T-cell (primary cell): ENCODE measurements around the gene JOSD1. TPM values are rescaled to one million over a fixed set of nuclear protein-coding genes. Genes with fewer than 3 reads are reported as not detected.

Source experiments
- ATAC-seq, 4 experiments: fragments of 200-7000 bp in 3 of 4; fragments of 150-1000 bp in 1 of 4; cut with Tn5 transposase; replicated peaks in 1 of 4; 1 replicate in 3 of 4; 2 replicates in 1 of 4; pipeline ENCODE4 v1.10.0; 2021; ENCODE audit warnings: moderate library complexity in 3 of 4, mild to moderate bottlenecking in 2 of 4, moderate number of reproducible peaks in 1 of 4
- CTCF ChIA-PET, 2 donors: fragments of 300-600 bp; sonication (Branson Sonifier 250); formaldehyde crosslinking; loops; one replicate each; lab custom pipeline; 2022; ENCODE audit warnings: antibody characterized with exemption in 2 of 2; lab: Charles Lee
- POLR2A ChIA-PET, 2 donors: fragments of 300-600 bp; sonication (Branson Sonifier 250); formaldehyde crosslinking; loops; one replicate each; lab custom pipeline; 2022; ENCODE audit warnings: antibody characterized with exemption in 2 of 2; lab: Charles Lee
- DNase-seq, 35 experiments: peaks; one replicate each; pipeline versions ENCODE4 v3.0.0 to v3.0.0-alpha.2; 2013 to 2023
- H3K27ac ChIP-seq: one replicate; pipeline ENCODE4 v1.5.1; 2013; ENCODE audit warnings: low read length
- H3K27me3 ChIP-seq, 2 experiments: replicated peaks in 1 of 2; 1 replicate in 1 of 2; 2 replicates in 1 of 2; pipeline versions ENCODE4 v1.6.1 to v1.7.0; 2013; ENCODE audit warnings: low read length in 1 of 2, mixed read lengths in 1 of 2; ENCODE audit not compliant: control insufficient read depth in 2 of 2, insufficient read depth in 2 of 2; ENCODE audit errors: extremely low read depth in 1 of 2
- H3K36me3 ChIP-seq, 2 donors: 1 replicate in 1 of 2; 2 replicates in 1 of 2; pipeline versions ENCODE4 v1.6.1 to v1.7.0; 2013; ENCODE audit warnings: low read length in 1 of 2; ENCODE audit not compliant: control insufficient read depth in 2 of 2, insufficient read depth in 1 of 2; ENCODE audit errors: extremely low read depth in 1 of 2
- H3K4me1 ChIP-seq, 2 experiments: 1 replicate in 1 of 2; 2 replicates in 1 of 2; pipeline versions ENCODE4 v1.6.1 to v1.7.0; 2013; ENCODE audit warnings: low read length in 2 of 2, mixed read lengths in 1 of 2; ENCODE audit not compliant: insufficient read depth in 2 of 2, control insufficient read depth in 1 of 2; ENCODE audit errors: extremely low read depth in 1 of 2
- H3K4me3 ChIP-seq, 2 donors: 1 replicate in 1 of 2; 2 replicates in 1 of 2; pipeline versions ENCODE4 v1.5.1 to v1.7.0; 2013; ENCODE audit warnings: mild to moderate bottlenecking in 2 of 2, low read length in 1 of 2, moderate library complexity in 1 of 2; ENCODE audit not compliant: control insufficient read depth in 1 of 2; ENCODE audit errors: extremely low read depth in 1 of 2
- H3K9me3 ChIP-seq: 2 replicates; pipeline ENCODE4 v1.7.0; 2013
- H3K27ac Mint-ChIP-seq, 2 donors: one replicate each; pipeline ENCODE4 v1.8.0; 2020 to 2021; ENCODE audit warnings: mild to moderate bottlenecking in 2 of 2, mixed read lengths in 2 of 2
- H3K27me3 Mint-ChIP-seq, 2 donors: one replicate each; pipeline ENCODE4 v1.8.0; 2021 to 2022; ENCODE audit warnings: mixed read lengths in 2 of 2
- H3K36me3 Mint-ChIP-seq: one replicate; pipeline ENCODE4 v1.8.0; 2021; ENCODE audit warnings: mixed read lengths
- H3K4me1 Mint-ChIP-seq, 3 donors: one replicate each; pipeline ENCODE4 v1.8.0; 2020 to 2022; ENCODE audit warnings: mixed read lengths in 3 of 3, mild to moderate bottlenecking in 1 of 3
- H3K4me3 Mint-ChIP-seq, 3 donors: one replicate each; pipeline ENCODE4 v1.8.0; 2020 to 2022; ENCODE audit warnings: mild to moderate bottlenecking in 3 of 3, mixed read lengths in 3 of 3, moderate library complexity in 3 of 3
- H3K9me3 Mint-ChIP-seq, 3 donors: one replicate each; pipeline ENCODE4 v1.8.0; 2020 to 2022; ENCODE audit warnings: mixed read lengths in 3 of 3
- WGBS: methylation state at CpG from one replicate; pipeline ENCODE4 v1.1.5; 2013; ENCODE audit warnings: missing lambda C conversion rate; ENCODE audit not compliant: insufficient coverage; 5-methylcytosine and 5-hydroxymethylcytosine counted together
- total RNA-seq, 35 experiments: library from RNA in 6 of 35; stranded (reverse) in 6 of 35; fragments of 120-200 nt in 1 of 35; gene quantifications; one replicate each; pipeline versions ENCODE4 v1.2.1 to v1.2.4 and lab custom pipeline; 2013 to 2026

JOSD1 gene
- total RNA-seq, 5 donors from 2014 or later (not counting 1 experiment from before 2014, with no cell fraction given): 78.4 to 164 (median 83.5) TPM

DNA sequence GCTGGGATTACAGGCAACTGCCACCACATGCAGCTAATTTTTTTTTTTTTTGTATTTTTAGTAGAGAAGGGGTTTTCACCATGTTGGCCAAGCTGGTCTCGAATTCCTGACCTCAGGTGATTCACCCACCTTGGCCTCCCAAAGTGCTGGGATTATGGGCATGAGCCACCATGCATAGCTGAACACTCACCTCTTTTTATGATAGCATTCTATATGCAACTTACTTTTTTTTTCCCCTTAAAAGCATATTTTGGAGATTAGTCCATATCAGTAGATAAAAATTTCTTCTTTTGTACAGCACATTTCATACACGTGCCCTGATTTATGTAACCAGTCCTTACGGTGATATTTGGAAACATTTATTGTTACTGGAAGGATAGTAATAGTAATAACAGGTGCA lies 19.6 kb upstream of the JOSD1 start:
- Histone ChIP-seq H3K4me3 (no peak overlapping the region), H3K36me3 (peaks cover 9 to 81% of the 10 kb centered on the region in 2 donors), H3K27ac (no peak overlapping the region), H3K27me3 (no peaks in the 10 kb centered on the region), H3K4me1 (peaks cover 0 to 4% of the 10 kb centered on the region in 2 experiments), H3K9me3 (no peaks in the 10 kb centered on the region)
- Mint-ChIP-seq H3K4me1 (peaks cover 13 to 18% (median 14%) of the 10 kb centered on the region in 3 donors), H3K36me3 (peaks cover 56% of the 10 kb centered on the region), H3K4me3 (no peak overlapping the region), H3K27me3 (no peaks in the 10 kb centered on the region), H3K9me3 (no peaks in the 10 kb centered on the region), H3K27ac (no peak overlapping the region)
- ChIA-PET CTCF (no interaction called here), POLR2A (interaction anchor here (0.7 kb wide), 2 partner anchors 8 to 19 kb away, joined by 4 read pairs; no protein-coding TSS in a partner anchor)
- DNase-seq (no peak), ATAC-seq (no peak)
- no CpG with 5 or more reads among the region's 3 CpGs for WGBS

DNA sequence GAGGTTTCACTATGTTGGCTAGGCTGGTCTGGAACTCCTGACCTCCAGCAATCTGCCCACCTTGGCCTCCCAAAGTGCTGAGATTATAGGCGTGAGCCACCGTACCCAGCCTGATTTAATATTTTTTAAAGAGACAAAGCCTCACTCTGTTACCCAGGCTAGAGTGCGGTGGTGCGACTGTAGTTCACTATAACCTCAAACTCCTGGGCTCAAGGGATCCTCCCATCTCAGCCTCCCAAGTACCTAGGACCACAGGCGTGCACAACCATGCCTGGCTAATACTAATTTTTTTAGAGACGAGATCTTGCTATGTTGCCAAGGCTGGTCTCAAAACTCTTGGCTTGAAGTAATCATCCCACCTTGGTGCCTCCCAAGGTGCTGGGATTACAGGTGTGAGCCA lies 18.5 kb upstream of the JOSD1 start:
- H3K27ac Mint-ChIP-seq: no peak overlapping the region
- H3K4me3 ChIP-seq: no peak overlapping the region
- no peaks in the 10 kb centered on the region for H3K9me3 ChIP-seq
- peaks cover 16 to 22% (median 17%) of the 10 kb centered on the region in 3 donors for H3K4me1 Mint-ChIP-seq
- H3K36me3 ChIP-seq: peaks cover 9 to 77% of the 10 kb centered on the region in 2 donors
- ChIA-PET CTCF (interaction anchor here in 1 of 2 donors (0.7 kb wide), 1 partner anchor 28 kb away, joined by 3 read pairs; no protein-coding TSS in a partner anchor), POLR2A (interaction anchor here in 1 of 2 donors (0.9 kb wide), 1 partner anchor 29 kb away, joined by 6 read pairs; no protein-coding TSS in a partner anchor)
- no peak for ATAC-seq
- H3K4me1 ChIP-seq: peaks cover 0 to 8% of the 10 kb centered on the region in 2 experiments
- no peaks in the 10 kb centered on the region for H3K27me3 Mint-ChIP-seq
- no peaks in the 10 kb centered on the region for H3K27me3 ChIP-seq
- 95% methylated on average over 5 of the region's 6 CpGs for WGBS
- peaks cover 47% of the 10 kb centered on the region for H3K36me3 Mint-ChIP-seq
- H3K27ac ChIP-seq: no peak overlapping the region
- DNase-seq: no peak
- no peaks in the 10 kb centered on the region for H3K9me3 Mint-ChIP-seq
- no peak overlapping the region for H3K4me3 Mint-ChIP-seq

DNA sequence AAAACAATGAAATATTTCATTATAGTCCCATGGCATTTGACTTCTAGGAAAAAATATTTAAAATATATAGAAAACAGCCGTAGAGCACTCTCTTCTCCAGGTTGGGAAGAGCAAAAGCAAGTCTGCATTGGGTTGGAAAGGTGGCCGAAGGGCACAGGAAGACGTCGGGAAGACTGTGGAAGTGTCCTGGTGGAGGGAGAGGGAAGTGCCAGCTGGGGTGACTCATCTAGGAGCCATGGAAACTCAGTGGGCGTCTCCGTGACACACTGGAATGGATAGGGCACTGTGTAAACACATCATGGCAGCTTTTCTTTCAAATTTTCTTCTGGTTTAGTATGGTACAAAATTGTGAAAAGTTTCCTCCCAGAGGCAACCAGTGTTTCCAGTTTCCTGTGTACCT lies 17.7 kb upstream of the JOSD1 start:
- H3K4me1 ChIP-seq: peaks cover 0 to 13% of the 10 kb centered on the region in 2 experiments
- no peak overlapping the region for H3K27ac Mint-ChIP-seq
- no peak for DNase-seq
- H3K27me3 Mint-ChIP-seq: no peaks in the 10 kb centered on the region
- peaks cover 21 to 30% (median 24%) of the 10 kb centered on the region in 3 donors for H3K4me1 Mint-ChIP-seq
- POLR2A ChIA-PET: interaction anchor here in 1 of 2 donors (1.1 kb wide), 1 partner anchor 13 kb away, joined by 4 read pairs; the partner anchor contains the start of gene GTPBP1
- H3K27me3 ChIP-seq: no peaks in the 10 kb centered on the region
- no peak overlapping the region for H3K4me3 Mint-ChIP-seq
- H3K36me3 Mint-ChIP-seq: peaks cover 44% of the 10 kb centered on the region
- CTCF ChIA-PET: interaction anchor here in 1 of 2 donors (0.7 kb wide), 1 partner anchor 29 kb away, joined by 3 read pairs; no protein-coding TSS in a partner anchor
- H3K9me3 Mint-ChIP-seq: no peaks in the 10 kb centered on the region
- no peaks in the 10 kb centered on the region for H3K9me3 ChIP-seq
- no peak overlapping the region for H3K27ac ChIP-seq
- no peak overlapping the region for H3K4me3 ChIP-seq
- no peak for ATAC-seq
- WGBS: 85% methylated on average over 5 of the region's 6 CpGs
- H3K36me3 ChIP-seq: peaks cover 12 to 69% of the 10 kb centered on the region in 2 donors

DNA sequence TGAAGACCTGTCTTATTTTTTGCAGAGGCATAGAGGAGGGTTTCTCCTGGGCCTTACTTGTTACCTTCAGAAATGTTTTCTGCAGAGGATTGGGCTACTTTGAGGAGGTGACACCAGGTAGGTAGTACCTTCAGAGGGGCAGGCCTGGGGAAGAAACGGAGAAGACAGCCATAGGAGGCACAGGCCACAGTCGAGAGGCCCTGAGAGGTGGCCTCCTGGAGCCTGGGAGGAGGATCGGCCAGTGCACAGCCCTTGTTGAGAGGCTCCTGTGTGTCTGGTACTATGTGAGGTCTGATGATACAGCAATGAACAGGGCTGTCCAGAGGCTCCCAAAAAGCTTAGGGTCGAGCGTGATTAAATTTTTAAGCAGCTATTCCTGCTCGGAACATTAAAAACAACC lies 16.5 kb upstream of the JOSD1 start:
- 94% methylated on average over 3 of the region's 6 CpGs for WGBS
- H3K4me3 Mint-ChIP-seq: no peak overlapping the region
- H3K9me3 Mint-ChIP-seq: no peaks in the 10 kb centered on the region
- Histone ChIP-seq H3K4me3 (no peak overlapping the region), H3K9me3 (no peaks in the 10 kb centered on the region), H3K4me1 (peaks cover 0 to 22% of the 10 kb centered on the region in 2 experiments), H3K27me3 (no peaks in the 10 kb centered on the region), H3K27ac (no peak overlapping the region), H3K36me3 (peaks cover 14 to 65% of the 10 kb centered on the region in 2 donors)
- H3K4me1 Mint-ChIP-seq: peaks cover 33 to 41% (median 36%) of the 10 kb centered on the region in 3 donors
- peaks cover 47% of the 10 kb centered on the region for H3K36me3 Mint-ChIP-seq
- H3K27ac Mint-ChIP-seq: no peak overlapping the region
- POLR2A ChIA-PET: no interaction called here
- no peaks in the 10 kb centered on the region for H3K27me3 Mint-ChIP-seq
- no peak for DNase-seq
- CTCF ChIA-PET: no interaction called here
- no peak for ATAC-seq

DNA sequence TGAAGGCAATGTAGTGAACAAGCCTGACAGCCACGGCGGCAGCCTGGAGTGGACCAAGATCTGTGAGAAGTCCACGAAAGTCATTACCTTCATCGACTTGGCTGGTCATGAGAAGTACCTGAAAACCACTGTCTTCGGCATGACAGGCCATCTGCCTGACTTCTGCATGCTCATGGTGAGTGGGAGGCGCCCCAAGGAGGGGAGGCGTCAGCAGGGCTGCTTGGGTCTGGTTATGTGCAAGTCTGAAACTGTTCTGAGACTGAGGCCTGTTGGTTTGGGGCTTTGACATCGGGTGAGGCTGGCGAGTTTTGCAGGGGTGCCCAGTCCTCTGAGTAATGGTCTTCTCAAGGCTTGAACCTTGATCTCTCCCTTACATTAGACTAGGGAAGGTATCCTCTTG lies 16.1 kb upstream of the JOSD1 start:
- Histone ChIP-seq H3K36me3 (peaks cover 14 to 68% of the 10 kb centered on the region in 2 donors), H3K4me3 (no peak overlapping the region), H3K9me3 (no peaks in the 10 kb centered on the region), H3K27ac (no peak overlapping the region), H3K27me3 (no peaks in the 10 kb centered on the region), H3K4me1 (peaks cover 0 to 22% of the 10 kb centered on the region in 2 experiments)
- Mint-ChIP-seq H3K27ac (no peak overlapping the region), H3K9me3 (no peaks in the 10 kb centered on the region), H3K27me3 (no peaks in the 10 kb centered on the region), H3K36me3 (peaks cover 51% of the 10 kb centered on the region), H3K4me3 (no peak overlapping the region), H3K4me1 (peaks cover 36 to 45% (median 40%) of the 10 kb centered on the region in 3 donors)
- ChIA-PET POLR2A (no interaction called here), CTCF (no interaction called here)
- ATAC-seq (no peak), DNase-seq (no peak)
- WGBS: 95% methylated on average over 8 of the region's 9 CpGs

DNA sequence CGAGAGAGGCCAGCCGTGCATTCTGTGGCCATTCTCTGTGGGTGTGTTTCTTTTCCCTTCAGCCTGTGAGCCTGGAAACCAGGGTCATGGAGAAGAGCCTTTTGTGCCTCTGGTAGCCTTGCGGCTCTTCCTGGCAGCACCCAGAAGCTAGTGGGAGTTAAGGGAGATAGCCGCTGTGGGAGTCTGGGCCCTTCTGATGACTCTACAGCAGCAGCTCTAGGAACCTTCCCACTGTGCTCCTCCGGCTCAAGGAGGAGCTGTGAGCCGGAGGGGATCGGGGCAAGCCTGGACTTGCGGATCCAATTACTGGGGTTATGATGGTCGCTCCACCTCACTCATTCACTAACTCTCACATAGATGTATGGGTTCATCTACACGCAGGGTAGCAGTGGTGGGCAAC lies 15.5 kb upstream of the JOSD1 start:
- Histone ChIP-seq H3K9me3 (no peaks in the 10 kb centered on the region), H3K27ac (no peak overlapping the region), H3K36me3 (peaks cover 10 to 64% of the 10 kb centered on the region in 2 donors), H3K27me3 (no peaks in the 10 kb centered on the region), H3K4me3 (no peak overlapping the region), H3K4me1 (peaks cover 0 to 22% of the 10 kb centered on the region in 2 experiments)
- ChIA-PET CTCF (interaction anchor here in 1 of 2 donors (0.5 kb wide), 1 partner anchor 1294 kb away, joined by 5 read pairs; no protein-coding TSS in a partner anchor), POLR2A (no interaction called here)
- no peak overlapping the region for H3K4me3 Mint-ChIP-seq
- H3K36me3 Mint-ChIP-seq: peaks cover 48% of the 10 kb centered on the region
- H3K27ac Mint-ChIP-seq: no peak overlapping the region
- no peaks in the 10 kb centered on the region for H3K27me3 Mint-ChIP-seq
- DNase-seq: no peak
- ATAC-seq: no peak
- peaks cover 38 to 49% (median 41%) of the 10 kb centered on the region in 3 donors for H3K4me1 Mint-ChIP-seq
- 97% methylated on average over 8 of the region's 10 CpGs for whole genome bisulfite sequencing
- H3K9me3 Mint-ChIP-seq: no peaks in the 10 kb centered on the region
